GM21447 (cell line): Measurements from ENCODE around the gene ZNF439.
"Not testable (repeated sequence)": the region's sequence is repeated elsewhere in the genome, so short reads cannot be mapped to it uniquely, and the experiment has no call there.

ENCODE experiments used
- ATAC-seq: cut with Tn5 transposase; IDR thresholded peaks from one replicate; pipeline ENCODE4 v1.9.1; 2021; ENCODE audit not compliant: unreplicated experiment

ZNF439 gene

DNA sequence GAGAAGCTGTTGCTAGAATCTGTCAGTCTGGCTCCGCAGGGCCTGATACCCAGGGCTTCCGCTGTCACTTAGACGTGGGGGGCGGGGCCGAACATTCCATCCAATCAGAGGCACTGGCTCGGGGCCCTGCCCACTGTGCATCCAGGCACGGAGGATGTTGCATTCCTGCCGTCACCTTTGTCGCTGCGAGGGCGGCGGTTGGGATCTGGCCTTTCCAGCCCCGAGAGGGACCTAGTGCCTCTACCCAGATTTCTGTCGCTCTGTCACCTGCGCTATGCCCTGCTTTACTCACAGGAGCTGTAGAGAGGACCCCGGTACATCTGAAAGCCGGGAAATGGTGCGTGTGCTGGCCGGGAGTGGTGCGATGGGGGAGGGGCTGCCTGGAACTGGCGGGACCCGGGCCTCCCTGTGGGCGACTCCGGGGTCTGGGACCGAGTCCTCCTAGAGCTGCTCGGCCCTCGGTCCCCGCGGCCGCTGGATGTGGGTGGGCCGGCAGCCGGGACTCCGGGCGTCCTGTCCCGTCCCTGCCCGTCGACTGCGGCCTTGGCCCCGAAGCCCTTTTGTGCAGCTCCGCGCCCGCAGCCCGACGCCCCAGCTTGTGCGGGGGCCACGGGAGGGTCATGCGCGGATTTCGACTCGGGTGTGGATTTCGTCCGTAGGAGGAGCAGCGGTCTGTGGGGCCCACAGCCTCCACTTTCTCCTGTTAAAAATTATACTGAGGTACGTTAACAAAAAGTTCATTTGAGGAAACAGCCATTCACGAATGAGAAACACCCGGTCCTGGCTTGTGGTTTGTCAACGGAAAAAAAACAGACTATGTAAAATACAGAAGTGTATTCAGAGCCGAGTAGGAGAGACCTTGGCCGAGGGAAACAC is at the start of gene ZNF439:
TSS of gene ZNF439 (plus strand) at position 133 of the 876 bp plus-strand sequence. CDS start at position 275, 142 bp downstream.
- no peak for ATAC-seq

GRCh38 chr19:11806354-11807098 is 42.0 kb upstream of the ZNF439 start:
- no peak for ATAC-seq

- ATAC-seq: no peak
These were observed 41.5 kb upstream of the ZNF439 start for GRCh38 chr19:11807099-11807380.

DNA sequence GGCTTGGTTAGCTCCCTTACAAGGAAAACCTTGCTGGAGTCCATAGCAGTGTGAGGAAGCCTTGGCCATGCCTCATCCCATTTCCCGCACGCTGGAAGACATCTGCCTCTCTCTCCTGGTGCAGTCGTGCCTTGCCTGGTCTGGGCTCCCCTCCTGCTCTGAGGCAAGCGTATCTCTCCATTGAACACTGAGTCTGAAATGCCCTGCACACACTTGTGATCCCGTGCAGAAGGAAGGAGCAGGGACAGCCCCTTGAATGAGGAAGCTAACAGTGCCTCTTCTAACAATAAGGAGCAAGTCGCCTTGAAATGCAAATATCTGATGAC is 34.9 kb upstream of the ZNF439 start:
- peak; percentile 7 for ATAC-seq

GRCh38 chr19:11814029-11814699 is 34.4 kb upstream of the ZNF439 start, which contains the start of gene ZNF440:
TSS of gene ZNF440 (plus strand) at chr19:11814273. CDS start at chr19:11814448, 175 bp downstream.
- peak; percentile 97 for ATAC-seq

DNA sequence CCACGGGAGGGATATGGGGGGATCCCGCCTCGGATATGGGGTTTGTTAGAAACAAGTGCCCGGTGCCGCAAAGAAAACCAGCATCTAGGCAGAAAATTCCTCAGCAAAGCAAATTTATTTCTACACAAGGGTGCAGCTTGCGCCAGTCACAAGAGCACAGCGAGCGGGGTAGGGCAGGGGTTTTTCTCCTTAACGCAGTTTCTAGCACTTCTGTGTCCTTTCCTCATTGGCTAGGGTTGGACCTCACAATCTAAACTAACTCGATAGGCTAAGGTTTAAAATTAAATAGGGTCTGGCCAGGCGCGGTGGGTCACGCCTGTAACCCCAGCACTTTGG is 33.9 kb upstream of the ZNF439 start:
- ATAC-seq: no peak

- no peak for ATAC-seq
These were observed 26.9 kb upstream of the ZNF439 start for GRCh38 chr19:11821474-11822109.

DNA sequence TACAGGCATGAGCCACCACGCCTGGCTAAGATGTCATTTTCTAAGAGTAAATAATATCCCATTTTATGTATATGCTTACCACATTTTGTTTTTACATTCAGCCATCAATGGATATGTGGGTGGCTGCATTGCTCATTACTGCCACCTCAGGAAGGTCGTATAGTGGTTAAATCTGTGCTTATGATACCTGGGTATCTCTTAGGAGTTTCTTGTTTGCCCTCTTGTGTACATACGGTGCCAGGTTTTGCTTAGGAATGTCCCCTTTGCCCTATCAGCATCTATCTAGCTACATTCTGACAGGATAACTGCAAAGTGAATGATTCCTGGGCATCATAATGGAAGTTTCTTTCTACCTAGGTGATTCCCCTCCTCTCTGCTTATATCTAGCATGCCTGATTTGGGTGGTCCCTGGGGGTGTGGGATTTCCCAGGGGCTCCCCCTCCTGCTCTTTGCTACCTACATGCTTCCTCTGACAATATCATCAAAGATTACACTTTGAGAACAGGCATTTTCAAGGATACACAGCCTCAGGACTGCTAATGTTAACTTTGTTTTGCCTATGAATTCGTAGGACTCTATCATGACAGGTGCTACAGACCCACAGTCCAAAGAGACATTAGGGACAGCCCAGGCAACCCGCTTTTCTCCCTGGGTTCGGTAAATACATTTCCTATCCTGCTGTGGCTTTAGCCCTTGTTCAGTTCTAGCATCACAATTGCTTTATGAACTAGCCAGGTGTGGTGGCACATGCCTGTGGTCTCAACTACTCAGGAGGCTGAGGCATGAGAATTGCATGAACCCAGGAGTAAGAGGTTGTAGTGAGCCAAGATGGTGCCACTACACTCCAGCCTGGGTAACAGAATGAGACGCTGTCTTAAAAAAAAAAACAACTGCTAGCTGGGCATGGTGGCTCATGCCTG is 19.3 kb upstream of the ZNF439 start:
- not testable (repeated sequence) for ATAC-seq

DNA sequence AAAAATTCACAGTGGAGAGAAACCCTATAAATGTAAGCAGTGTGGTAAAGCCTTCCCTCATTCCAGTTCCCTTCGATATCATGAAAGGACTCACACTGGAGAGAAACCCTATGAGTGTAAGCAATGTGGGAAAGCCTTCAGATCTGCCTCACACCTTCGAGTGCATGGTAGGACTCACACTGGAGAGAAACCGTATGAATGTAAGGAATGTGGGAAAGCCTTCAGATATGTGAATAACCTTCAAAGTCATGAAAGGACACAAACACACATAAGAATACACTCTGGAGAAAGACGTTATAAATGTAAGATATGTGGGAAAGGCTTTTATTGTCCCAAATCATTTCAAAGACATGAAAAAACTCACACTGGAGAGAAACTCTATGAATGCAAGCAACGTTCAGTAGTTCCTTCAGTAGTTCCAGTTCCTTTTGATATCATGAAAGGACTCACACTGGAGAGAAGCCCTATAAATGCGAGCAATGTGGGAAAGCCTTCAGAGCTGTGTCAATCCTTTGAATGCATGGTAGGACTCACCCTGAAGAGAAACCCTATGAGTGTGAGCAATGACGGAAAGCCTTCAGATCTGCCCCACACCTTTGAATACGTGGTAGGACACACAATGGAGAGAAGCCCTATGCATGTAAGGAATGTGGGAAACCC is 16.1 kb upstream of the ZNF439 start:
- no peak for ATAC-seq

- ATAC-seq: no peak
These were observed 15.0 kb upstream of the ZNF439 start for GRCh38 chr19:11833541-11833940.

DNA sequence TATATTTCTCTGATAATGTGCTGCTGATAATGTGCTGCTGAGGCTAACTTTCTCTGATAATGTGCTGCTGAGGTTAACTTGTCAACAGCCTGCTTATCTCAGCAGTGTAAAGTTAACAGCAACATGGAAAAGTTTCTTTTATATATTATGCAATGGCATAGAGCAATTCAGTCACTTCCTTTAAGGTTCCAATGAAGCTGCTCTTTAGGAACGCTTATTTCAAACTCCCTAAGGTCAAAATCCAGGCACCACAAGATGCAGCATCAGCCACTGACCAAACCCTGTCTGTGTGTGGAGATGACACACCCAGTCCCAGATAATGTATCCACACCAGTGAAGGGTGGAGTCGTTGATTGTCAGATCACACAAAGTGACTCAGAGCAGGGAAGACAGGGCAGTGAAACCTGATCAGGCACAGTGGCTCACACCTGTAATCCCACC is 12.9 kb upstream of the ZNF439 start:
- not testable (repeated sequence) for ATAC-seq

GRCh38 chr19:11843722-11844121 is 4.8 kb upstream of the ZNF439 start:
- ATAC-seq: no peak

GRCh38 chr19:11847615-11848014 is 911 bp upstream of the ZNF439 start:
- ATAC-seq: not testable (repeated sequence)

DNA sequence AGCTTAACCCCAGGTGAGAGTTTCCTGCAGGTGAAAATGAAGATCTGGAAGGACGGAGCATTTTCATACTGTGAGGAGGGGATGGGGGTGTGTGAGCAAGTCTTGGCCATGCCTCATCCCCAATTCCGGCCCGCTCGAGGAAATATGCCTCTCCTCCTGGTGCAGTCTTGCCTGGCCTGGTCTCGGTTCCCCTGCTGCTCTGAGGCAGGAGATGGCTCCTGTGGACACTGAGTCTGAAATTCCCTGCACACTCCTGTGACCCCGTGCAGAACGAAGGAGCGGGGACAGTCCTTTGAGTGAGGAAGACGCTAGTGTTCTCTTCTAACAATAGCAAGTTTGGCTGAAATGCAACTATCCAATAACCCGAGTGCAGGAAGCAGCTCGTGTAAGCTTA is 329 bp upstream of the ZNF439 start:
- no peak for ATAC-seq

DNA sequence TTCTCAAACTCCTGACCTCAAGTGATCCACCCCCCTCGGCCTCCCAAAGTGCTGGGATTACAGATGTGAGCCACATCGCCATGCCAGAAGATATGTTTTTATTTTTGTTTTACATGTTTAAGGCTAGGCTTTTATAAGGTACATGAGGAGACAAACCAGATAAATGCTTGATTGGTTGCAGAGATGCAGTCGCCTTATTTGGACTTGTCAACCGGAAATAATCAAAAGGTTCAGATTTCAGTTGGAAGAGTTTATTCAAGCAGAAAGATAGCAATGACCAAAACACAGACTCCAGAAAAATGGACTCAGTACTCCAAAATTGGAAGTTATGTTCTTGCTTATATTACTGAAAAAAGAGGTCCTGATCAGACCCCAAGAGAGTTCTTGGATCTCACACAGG is 1.8 kb downstream of the ZNF439 start:
- ATAC-seq: not testable (repeated sequence)

GRCh38 chr19:11853358-11853757 is 4.8 kb downstream of the ZNF439 start:
- ATAC-seq: no peak

- no peak for ATAC-seq
These were observed 8.2 kb downstream of the ZNF439 start for GRCh38 chr19:11856596-11857250.

DNA sequence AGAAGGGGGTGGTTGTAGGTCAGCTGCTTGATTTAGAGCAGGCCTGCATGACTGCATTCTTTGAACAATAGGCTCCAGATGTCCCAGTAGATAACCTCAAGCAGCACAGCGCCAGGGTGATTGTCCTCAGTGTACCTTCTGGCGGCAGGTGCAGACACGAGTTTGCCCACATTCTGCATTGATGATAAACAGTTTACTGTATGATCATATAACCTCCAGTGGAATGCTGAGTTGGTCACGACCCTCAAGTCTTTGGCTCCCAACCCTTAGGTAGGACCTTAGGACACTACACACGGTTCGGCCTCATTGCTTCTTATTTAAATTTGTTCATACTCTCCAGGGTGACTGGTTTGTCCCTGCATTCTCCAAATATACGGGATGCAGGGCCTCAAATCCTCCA is 12.2 kb downstream of the ZNF439 start:
- ATAC-seq: no peak

DNA sequence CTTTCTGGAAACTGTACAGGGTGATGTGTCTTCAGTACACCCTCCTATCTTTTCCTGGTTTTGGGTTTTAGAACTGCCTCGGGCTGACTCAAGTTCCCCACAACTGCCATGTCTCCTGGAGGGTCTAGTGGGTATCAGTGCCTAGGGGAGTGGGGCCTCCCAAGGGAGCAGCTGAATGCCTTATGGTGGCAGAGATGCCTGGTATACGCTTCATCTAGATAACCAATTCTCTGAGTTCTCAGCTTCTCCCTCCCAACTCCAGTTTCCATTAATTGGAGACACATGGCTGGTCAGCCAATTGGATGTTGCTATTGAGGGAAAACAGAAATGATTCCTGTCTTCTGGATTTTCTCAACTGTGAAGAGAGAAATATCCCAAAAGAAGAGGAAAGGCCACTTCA is 12.8 kb downstream of the ZNF439 start:
- no peak for ATAC-seq
